ENCODE data around the gene RASA2. TPM values are rescaled to one million over a fixed set of nuclear protein-coding genes. Genes with fewer than 3 reads are reported as not detected.

RASA2 gene
- total and polyA plus RNA-seq, 2 of the 8 experiments (the other 6 are each of a cell fraction or from before 2014, with no cell fraction given): 3.5 to 15.9 TPM

GRCh38 chr3:141647562-141647915 lies 160.7 kb downstream of the RASA2 start:
- Histone ChIP-seq H2BK20ac (ENCODE audit: low read length) (no peak overlapping the region), H3K4me3 (ENCODE audit: extremely low read depth in 1 of 4, insufficient read depth in 2 of 4, low read depth in 3 of 4, low read length in 4 of 4) (no peak overlapping the region), H3K79me2 (ENCODE audit: control insufficient read depth in 1 of 2, insufficient read depth in 2 of 2, low read length in 2 of 2) (no peaks in the 10 kb centered on the region), H4K20me1 (replicated peaks in 1 of 2; ENCODE audit: control insufficient read depth in 1 of 2, insufficient read depth in 2 of 2, low read length in 2 of 2) (no peaks in the 10 kb centered on the region), H3K4me1 (replicated peaks in 1 of 4; ENCODE audit: control insufficient read depth in 3 of 4, insufficient read depth in 4 of 4, low read length in 3 of 4) (peaks cover 0 to 1% (median 0%) of the 10 kb centered on the region in 4 experiments; a peak in 2 of 7 replicates), H3K27me3 (replicated peaks in 1 of 4; ENCODE audit: control insufficient read depth in 3 of 4, extremely low read depth in 1 of 4, insufficient read depth in 3 of 4, low read length in 3 of 4) (no peaks in the 10 kb centered on the region), H4K5ac (ENCODE audit: insufficient read length, low read depth, low read length) (no peak overlapping the region), H2BK15ac (ENCODE audit: low read length) (no peak overlapping the region), H3K18ac (ENCODE audit: extremely low read depth, low read length) (no peak overlapping the region), H3K23me2 (ENCODE audit: low read depth, low read length) (no peaks in the 10 kb centered on the region), H4K8ac (ENCODE audit: extremely low read depth, insufficient read depth, low read length) (no peak overlapping the region; the same call in 1 of the 2 replicates), H2BK12ac (ENCODE audit: low read depth, low read length) (no peak overlapping the region), H3K36me3 (ENCODE audit: control insufficient read depth in 2 of 4, insufficient read depth in 4 of 4, low read length in 3 of 4) (no peaks in the 10 kb centered on the region), H3K27ac (ENCODE audit: low read depth, low read length) (no peak overlapping the region), H2BK5ac (ENCODE audit: low read depth, low read length) (no peak overlapping the region), H3K9me3 (ENCODE audit: insufficient read depth in 2 of 2, low read depth in 1 of 2, low read length in 1 of 2) (no peaks in the 10 kb centered on the region), H3K23ac (ENCODE audit: insufficient read length) (no peak overlapping the region), H3K9ac (replicated peaks in 1 of 4; ENCODE audit: extremely low read depth in 1 of 4, low read depth in 3 of 4, low read length in 3 of 4) (no peak overlapping the region), H3K79me1 (ENCODE audit: low read depth, low read length) (no peaks in the 10 kb centered on the region), H4K91ac (replicated peaks; ENCODE audit: insufficient read length, low read length) (no peak overlapping the region), H2AK5ac (ENCODE audit: low read depth, low read length) (no peak overlapping the region), H2AFZ (ENCODE audit: low read length) (peak overlapping the region; percentile 60; the same call in 1 of the 2 replicates), H3K4me2 (ENCODE audit: insufficient read depth in 1 of 2, low read depth in 2 of 2, low read length in 2 of 2) (no peak overlapping the region), H3K14ac (ENCODE audit: insufficient read length) (no peak overlapping the region), H3K56ac (replicated peaks; ENCODE audit: insufficient read length, low read depth, low read length) (no peak overlapping the region), H3K4ac (replicated peaks; ENCODE audit: insufficient read length, low read depth, low read length) (no peak overlapping the region), H2BK120ac (replicated peaks; ENCODE audit: low read depth, low read length) (no peak overlapping the region)
- no peak for DNase-seq (ENCODE audit: low read depth in 1 of 2, low spot score in 2 of 2)
- no peak for FAIRE-seq
- CTCF ChIA-PET (ENCODE audit: partially characterized antibody): interaction anchor here (0.6 kb wide), 1 partner anchor 517 kb away, joined by 3 read pairs; no protein-coding TSS in a partner anchor
- POLR2A ChIA-PET (ENCODE audit: partially characterized antibody): no interaction called here
- TF ChIP-seq KDM5A (IDR thresholded peaks at IDR 0.05; ENCODE audit: low read length): no peak
- TF ChIP-seq SUZ12 (IDR thresholded peaks at IDR 0.05; ENCODE audit: low read length): no peak
- no peak for TF ChIP-seq NANOG (IDR thresholded peaks at IDR 0.05; ENCODE audit: insufficient read depth, low read depth, low read length, poor library complexity, severe bottlenecking)
- TF ChIP-seq SP4 (IDR thresholded peaks at IDR 0.05; ENCODE audit: low read length): no peak
- TF ChIP-seq RXRA (IDR thresholded peaks at IDR 0.05; ENCODE audit: insufficient read depth, low read depth, low read length): no peak
- TF ChIP-seq TAF7 (optimal IDR thresholded peaks at IDR 0.05; ENCODE audit: borderline replicate concordance, low read depth, low read length): no peak
- no peak for TF ChIP-seq MAFK (IDR thresholded peaks at IDR 0.05; ENCODE audit: low read depth, low read length)
- TF ChIP-seq ASH2L (IDR thresholded peaks at IDR 0.05; ENCODE audit: low read length): no peak
- no peak for TF ChIP-seq SP1 (IDR thresholded peaks at IDR 0.05; ENCODE audit: low read depth, low read length)
- TF ChIP-seq CBX5 (IDR thresholded peaks at IDR 0.05; ENCODE audit: low read depth, low read length): no peak
- TF ChIP-seq GABPA (IDR thresholded peaks at IDR 0.05; ENCODE audit: borderline replicate concordance, insufficient read depth, low read length): no peak
- TF ChIP-seq FOSL1 (IDR thresholded peaks at IDR 0.05; ENCODE audit: insufficient read depth, low read depth, low read length): no peak
- no peak for TF ChIP-seq SAP30 (IDR thresholded peaks at IDR 0.05; ENCODE audit: insufficient read depth, insufficient replicate concordance, low read length)
- no peak for TF ChIP-seq BCL11A (IDR thresholded peaks at IDR 0.05; ENCODE audit: low read depth in 2 of 2, low read length in 2 of 2)
- 67% methylated on average over 3 of the region's 3 CpGs; no CpG with 5 or more reads in 1 of the 2 experiments for WGBS, 2 experiments (ENCODE audit: extremely low coverage in 1 of 2, insufficient coverage in 1 of 2, insufficient read length in 1 of 2, insufficient replicate concordance in 2 of 2, low coverage in 1 of 2, low lambda C conversion rate in 2 of 2, missing lambda C conversion rate in 1 of 2)

Data from H1 (cell line).